ENCODE results near the gene DNAJA4. TPM values are rescaled to one million over a fixed set of nuclear protein-coding genes. Genes with fewer than 3 reads are reported as not detected.

Gene DNAJA4
- polyA plus RNA-seq, 1 donor from 2014 or later: 0.66 TPM

DNA sequence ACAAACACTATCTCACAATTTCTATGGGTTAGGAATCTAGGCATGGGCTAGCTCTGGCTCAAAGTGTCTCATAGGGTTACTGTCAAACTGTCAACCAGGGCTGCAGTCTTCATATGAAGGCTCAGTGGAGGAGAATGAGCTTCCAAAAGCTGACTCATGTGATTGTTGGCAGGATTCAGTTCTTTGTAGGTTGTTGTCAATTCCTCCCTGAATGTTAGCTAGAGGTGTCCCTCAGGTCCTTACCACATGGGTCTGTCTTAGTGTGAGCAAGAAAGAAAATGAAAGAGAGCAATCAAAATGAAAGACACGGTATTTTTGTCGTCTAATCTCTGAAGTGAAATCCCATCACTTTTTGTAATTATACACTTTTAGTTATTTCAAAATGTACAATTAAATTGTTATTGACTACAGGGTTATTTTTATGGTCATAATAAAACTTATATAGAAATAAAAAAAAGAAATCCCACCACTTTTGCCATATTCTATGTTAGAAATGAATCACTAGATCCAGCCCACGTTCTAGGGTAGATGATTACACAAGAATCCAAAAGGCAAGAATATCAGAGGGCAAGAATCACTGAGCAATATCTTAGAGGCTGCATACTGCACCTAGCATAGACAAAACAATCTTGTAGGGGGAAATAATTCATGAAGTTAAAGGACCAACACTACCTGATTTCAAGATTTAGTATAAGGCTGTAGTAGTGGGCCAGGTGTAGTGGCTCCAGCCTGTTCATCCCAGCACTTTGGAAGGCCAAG lies 38.4 kb upstream of the DNAJA4 start:
- H4K20me1 ChIP-seq (ENCODE audit: insufficient read depth): no peaks in the 10 kb centered on the region
- no peak overlapping the region for H3K27ac ChIP-seq (ENCODE audit: low read length)
- H3F3A ChIP-seq (ENCODE audit: insufficient read depth, low read length, poor library complexity, severe bottlenecking): no peaks in the 10 kb centered on the region
- H3K9me2 ChIP-seq (ENCODE audit: insufficient read depth, low read length): no peaks in the 10 kb centered on the region
- no peaks in the 10 kb centered on the region for H3K9me3 ChIP-seq (ENCODE audit: low read length)
- H3K79me2 ChIP-seq (replicated peaks; ENCODE audit: insufficient read depth, low read length): no peaks in the 10 kb centered on the region
- H3K27me3 ChIP-seq (ENCODE audit: insufficient read depth, low read depth, low read length): no peaks in the 10 kb centered on the region
- no peak overlapping the region for H3K9ac ChIP-seq (ENCODE audit: low read length)
- no peaks in the 10 kb centered on the region for H3K36me3 ChIP-seq (ENCODE audit: insufficient read depth, low read length)
- no peak overlapping the region for H3K4me3 ChIP-seq (ENCODE audit: low read length)
- no peak overlapping the region for H2AFZ ChIP-seq (ENCODE audit: low read depth, low read length)
- H3K4me2 ChIP-seq (ENCODE audit: low read length): no peak overlapping the region
- TF ChIP-seq MXI1 (conservative IDR thresholded peaks at IDR 0.05; ENCODE audit: poor library complexity, severe bottlenecking) (no peak), EP300 (conservative IDR thresholded peaks at IDR 0.05; ENCODE audit: poor library complexity, severe bottlenecking) (no peak), EZH2 (IDR thresholded peaks at IDR 0.05; ENCODE audit: borderline replicate concordance, insufficient read depth, low read length, poor library complexity, severe bottlenecking) (no peak), SMC3 (conservative IDR thresholded peaks at IDR 0.05; ENCODE audit: poor library complexity) (no peak), RAD21 (conservative IDR thresholded peaks at IDR 0.05) (no peak), TAF1 (IDR thresholded peaks at IDR 0.05; ENCODE audit: low read depth) (no peak), POLR2AphosphoS5 (IDR thresholded peaks at IDR 0.05) (no peak)
- TF ChIP-seq, protein P1, sequence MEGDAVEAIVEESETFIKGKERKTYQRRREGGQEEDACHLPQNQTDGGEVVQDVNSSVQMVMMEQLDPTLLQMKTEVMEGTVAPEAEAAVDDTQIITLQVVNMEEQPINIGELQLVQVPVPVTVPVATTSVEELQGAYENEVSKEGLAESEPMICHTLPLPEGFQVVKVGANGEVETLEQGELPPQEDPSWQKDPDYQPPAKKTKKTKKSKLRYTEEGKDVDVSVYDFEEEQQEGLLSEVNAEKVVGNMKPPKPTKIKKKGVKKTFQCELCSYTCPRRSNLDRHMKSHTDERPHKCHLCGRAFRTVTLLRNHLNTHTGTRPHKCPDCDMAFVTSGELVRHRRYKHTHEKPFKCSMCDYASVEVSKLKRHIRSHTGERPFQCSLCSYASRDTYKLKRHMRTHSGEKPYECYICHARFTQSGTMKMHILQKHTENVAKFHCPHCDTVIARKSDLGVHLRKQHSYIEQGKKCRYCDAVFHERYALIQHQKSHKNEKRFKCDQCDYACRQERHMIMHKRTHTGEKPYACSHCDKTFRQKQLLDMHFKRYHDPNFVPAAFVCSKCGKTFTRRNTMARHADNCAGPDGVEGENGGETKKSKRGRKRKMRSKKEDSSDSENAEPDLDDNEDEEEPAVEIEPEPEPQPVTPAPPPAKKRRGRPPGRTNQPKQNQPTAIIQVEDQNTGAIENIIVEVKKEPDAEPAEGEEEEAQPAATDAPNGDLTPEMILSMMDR (IDR thresholded peaks at IDR 0.05; ENCODE audit: poor library complexity, severe bottlenecking): no peak
- TF ChIP-seq, protein P2, sequence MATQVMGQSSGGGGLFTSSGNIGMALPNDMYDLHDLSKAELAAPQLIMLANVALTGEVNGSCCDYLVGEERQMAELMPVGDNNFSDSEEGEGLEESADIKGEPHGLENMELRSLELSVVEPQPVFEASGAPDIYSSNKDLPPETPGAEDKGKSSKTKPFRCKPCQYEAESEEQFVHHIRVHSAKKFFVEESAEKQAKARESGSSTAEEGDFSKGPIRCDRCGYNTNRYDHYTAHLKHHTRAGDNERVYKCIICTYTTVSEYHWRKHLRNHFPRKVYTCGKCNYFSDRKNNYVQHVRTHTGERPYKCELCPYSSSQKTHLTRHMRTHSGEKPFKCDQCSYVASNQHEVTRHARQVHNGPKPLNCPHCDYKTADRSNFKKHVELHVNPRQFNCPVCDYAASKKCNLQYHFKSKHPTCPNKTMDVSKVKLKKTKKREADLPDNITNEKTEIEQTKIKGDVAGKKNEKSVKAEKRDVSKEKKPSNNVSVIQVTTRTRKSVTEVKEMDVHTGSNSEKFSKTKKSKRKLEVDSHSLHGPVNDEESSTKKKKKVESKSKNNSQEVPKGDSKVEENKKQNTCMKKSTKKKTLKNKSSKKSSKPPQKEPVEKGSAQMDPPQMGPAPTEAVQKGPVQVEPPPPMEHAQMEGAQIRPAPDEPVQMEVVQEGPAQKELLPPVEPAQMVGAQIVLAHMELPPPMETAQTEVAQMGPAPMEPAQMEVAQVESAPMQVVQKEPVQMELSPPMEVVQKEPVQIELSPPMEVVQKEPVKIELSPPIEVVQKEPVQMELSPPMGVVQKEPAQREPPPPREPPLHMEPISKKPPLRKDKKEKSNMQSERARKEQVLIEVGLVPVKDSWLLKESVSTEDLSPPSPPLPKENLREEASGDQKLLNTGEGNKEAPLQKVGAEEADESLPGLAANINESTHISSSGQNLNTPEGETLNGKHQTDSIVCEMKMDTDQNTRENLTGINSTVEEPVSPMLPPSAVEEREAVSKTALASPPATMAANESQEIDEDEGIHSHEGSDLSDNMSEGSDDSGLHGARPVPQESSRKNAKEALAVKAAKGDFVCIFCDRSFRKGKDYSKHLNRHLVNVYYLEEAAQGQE (IDR thresholded peaks at IDR 0.05; ENCODE audit: borderline replicate concordance): no peak

DNA sequence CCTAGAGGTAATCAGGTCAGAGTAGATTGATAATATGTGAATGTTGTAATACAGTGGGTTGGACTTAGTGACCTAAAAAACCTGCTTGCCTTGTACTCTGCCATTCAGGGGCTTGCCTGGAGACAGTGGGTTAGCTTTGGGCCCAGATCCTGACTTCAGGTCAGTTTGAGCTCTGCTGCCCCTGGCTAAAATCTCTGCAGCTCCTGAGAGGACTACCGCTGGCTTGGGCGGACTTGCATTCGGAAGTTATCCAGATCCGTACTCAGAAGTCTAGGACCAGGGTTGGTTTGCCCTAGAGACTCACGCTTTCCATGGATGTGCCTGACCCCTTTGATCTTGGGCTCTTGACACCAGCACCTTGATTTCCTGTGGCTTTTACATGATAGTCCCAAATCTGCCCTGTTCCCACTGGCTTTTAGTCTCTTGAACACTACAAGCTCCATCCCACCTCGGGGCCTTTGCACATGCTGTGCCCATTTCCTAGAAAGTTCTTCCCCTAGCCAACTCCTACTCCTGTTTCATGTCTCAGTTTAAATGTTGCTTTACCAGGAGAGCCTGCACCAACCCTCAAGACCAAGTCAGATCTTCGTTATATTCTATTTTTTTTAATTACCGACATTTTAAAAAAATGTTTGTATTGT lies 35.9 kb upstream of the DNAJA4 start:
- no peak overlapping the region for H3K27ac ChIP-seq (ENCODE audit: low read length)
- TF ChIP-seq POLR2AphosphoS5 (IDR thresholded peaks at IDR 0.05) (no peak), EZH2 (IDR thresholded peaks at IDR 0.05; ENCODE audit: borderline replicate concordance, insufficient read depth, low read length, poor library complexity, severe bottlenecking) (no peak), RAD21 (conservative IDR thresholded peaks at IDR 0.05) (no peak), TAF1 (IDR thresholded peaks at IDR 0.05; ENCODE audit: low read depth) (no peak), EP300 (conservative IDR thresholded peaks at IDR 0.05; ENCODE audit: poor library complexity, severe bottlenecking) (no peak)
- TF ChIP-seq, protein P2 (IDR thresholded peaks at IDR 0.05; ENCODE audit: borderline replicate concordance): no peak
- TF ChIP-seq, protein P1 (IDR thresholded peaks at IDR 0.05; ENCODE audit: poor library complexity, severe bottlenecking): no peak
- H3F3A ChIP-seq (ENCODE audit: insufficient read depth, low read length, poor library complexity, severe bottlenecking): no peaks in the 10 kb centered on the region
- H3K36me3 ChIP-seq (ENCODE audit: insufficient read depth, low read length): no peaks in the 10 kb centered on the region
- H3K79me2 ChIP-seq (replicated peaks; ENCODE audit: insufficient read depth, low read length): no peaks in the 10 kb centered on the region
- no peaks in the 10 kb centered on the region for H3K27me3 ChIP-seq (ENCODE audit: insufficient read depth, low read depth, low read length)
- H3K9ac ChIP-seq (ENCODE audit: low read length): no peak overlapping the region
- H3K9me2 ChIP-seq (ENCODE audit: insufficient read depth, low read length): no peaks in the 10 kb centered on the region
- H4K20me1 ChIP-seq (ENCODE audit: insufficient read depth): no peaks in the 10 kb centered on the region
- no peak overlapping the region for H2AFZ ChIP-seq (ENCODE audit: low read depth, low read length)
- H3K4me3 ChIP-seq (ENCODE audit: low read length): no peak overlapping the region
- H3K9me3 ChIP-seq (ENCODE audit: low read length): no peaks in the 10 kb centered on the region
- H3K4me2 ChIP-seq (ENCODE audit: low read length): no peak overlapping the region

Data from neural cell (in vitro differentiated cells).